Activated naive CD4-positive, alpha-beta T cell treated with anti-CD3 and anti-CD28 coated beads, Interleukin-2, amount 10 ng/mL, durations not matched to agents 7 days and 5 days (primary cell): Measurements from ENCODE around the gene TMEM138.
A peak's percentile ranks its signal among the peaks of the same experiment; 100 is the strongest.

ENCODE experiments used
- CTCF ChIA-PET: fragments of 350-600 bp; sonication (Branson Sonifier 250); formaldehyde crosslinking; loops from one replicate; lab custom pipeline; 2021; ENCODE audit warnings: antibody characterized with exemption; lab: Charles Lee
- DNase-seq: peaks from one replicate; pipeline ENCODE4 v3.0.0-alpha.2; 2020
- H3K27ac Mint-ChIP-seq: one replicate; pipeline ENCODE4 v1.8.0; 2021; ENCODE audit warnings: mild to moderate bottlenecking, moderate library complexity, mixed read lengths
- H3K27me3 Mint-ChIP-seq: one replicate; pipeline ENCODE4 v1.8.0; 2021; ENCODE audit warnings: mild to moderate bottlenecking, mixed read lengths
- H3K36me3 Mint-ChIP-seq: one replicate; pipeline ENCODE4 v1.8.0; 2021; ENCODE audit warnings: mixed read lengths
- H3K4me1 Mint-ChIP-seq: one replicate; pipeline ENCODE4 v1.8.0; 2021; ENCODE audit warnings: mixed read lengths
- H3K4me3 Mint-ChIP-seq: one replicate; pipeline ENCODE4 v1.8.0; 2021; ENCODE audit warnings: mild to moderate bottlenecking, moderate library complexity, mixed read lengths
- H3K9me3 Mint-ChIP-seq: one replicate; pipeline ENCODE4 v1.8.0; 2021; ENCODE audit warnings: mixed read lengths

The TMEM138 gene

GRCh38 chr11:61347916-61348461 lies 14.2 kb upstream of the TMEM138 start:
- Mint-ChIP-seq H3K27me3 (no peaks in the 10 kb centered on the region), H3K4me3 (no peak overlapping the region), H3K36me3 (peaks cover 15% of the 10 kb centered on the region), H3K4me1 (no peaks in the 10 kb centered on the region), H3K9me3 (no peaks in the 10 kb centered on the region), H3K27ac (no peak overlapping the region)
- CTCF ChIA-PET, result interaction anchor here (1.0 to 2.1 kb wide), 4 partner anchors 12 to 45 kb away, joined by 3 to 10 read pairs (median 6); partner anchors contain the start of gene TMEM216
- DNase-seq, result no peak

- H3K36me3 Mint-ChIP-seq, result peaks cover 23% of the 10 kb centered on the region
- no peak overlapping the region for H3K27ac Mint-ChIP-seq
- CTCF ChIA-PET, result interaction anchor here (2.1 kb wide), 1 partner anchor 37 kb away, joined by 10 read pairs; no protein-coding TSS in a partner anchor
- no peaks in the 10 kb centered on the region for H3K27me3 Mint-ChIP-seq
- H3K4me3 Mint-ChIP-seq, result no peak overlapping the region
- DNase-seq, result no peak
- H3K9me3 Mint-ChIP-seq, result no peaks in the 10 kb centered on the region
- H3K4me1 Mint-ChIP-seq, result no peaks in the 10 kb centered on the region
Measured at GRCh38 chr11:61349189-61349751, 12.9 kb upstream of the TMEM138 start.

GRCh38 chr11:61349916-61350315 lies 12.3 kb upstream of the TMEM138 start:
- DNase-seq, result no peak
- Mint-ChIP-seq H3K27ac (no peak overlapping the region), H3K9me3 (no peaks in the 10 kb centered on the region), H3K27me3 (no peaks in the 10 kb centered on the region), H3K4me3 (no peak overlapping the region), H3K36me3 (peaks cover 23% of the 10 kb centered on the region), H3K4me1 (no peaks in the 10 kb centered on the region)
- CTCF ChIA-PET, result interaction anchor here (0.8 kb wide), 1 partner anchor 36 kb away, joined by 4 read pairs; no protein-coding TSS in a partner anchor

GRCh38 chr11:61350336-61350735 lies 11.8 kb upstream of the TMEM138 start:
- CTCF ChIA-PET, result interaction anchor here (0.8 kb wide), 1 partner anchor 35 kb away, joined by 4 read pairs; no protein-coding TSS in a partner anchor
- no peaks in the 10 kb centered on the region for H3K4me1 Mint-ChIP-seq
- H3K27me3 Mint-ChIP-seq, result no peaks in the 10 kb centered on the region
- H3K36me3 Mint-ChIP-seq, result peaks cover 26% of the 10 kb centered on the region
- no peaks in the 10 kb centered on the region for H3K9me3 Mint-ChIP-seq
- no peak for DNase-seq
- no peak overlapping the region for H3K4me3 Mint-ChIP-seq
- peak overlapping the region; percentile 37 for H3K27ac Mint-ChIP-seq

- H3K27me3 Mint-ChIP-seq, result no peaks in the 10 kb centered on the region
- H3K27ac Mint-ChIP-seq, result peak overlapping the region; percentile 37
- H3K4me3 Mint-ChIP-seq, result no peak overlapping the region
- H3K9me3 Mint-ChIP-seq, result no peaks in the 10 kb centered on the region
- no peak for DNase-seq
- H3K4me1 Mint-ChIP-seq, result no peaks in the 10 kb centered on the region
- H3K36me3 Mint-ChIP-seq, result peaks cover 26% of the 10 kb centered on the region
- CTCF ChIA-PET, result no interaction called here
Measured at GRCh38 chr11:61350803-61351202, 11.4 kb upstream of the TMEM138 start.

GRCh38 chr11:61352038-61352437 lies 10.1 kb upstream of the TMEM138 start:
- peaks cover 27% of the 10 kb centered on the region for H3K36me3 Mint-ChIP-seq

GRCh38 chr11:61353131-61354067 lies 8.8 kb upstream of the TMEM138 start:
- DNase-seq, result no peak
- no peak overlapping the region for H3K27ac Mint-ChIP-seq
- H3K36me3 Mint-ChIP-seq, result peaks cover 27% of the 10 kb centered on the region

More at GRCh38 chr11:61352038-61352437, 10.1 kb upstream of the TMEM138 start:
- no peaks in the 10 kb centered on the region for H3K9me3 Mint-ChIP-seq
- peaks cover 4% of the 10 kb centered on the region for H3K4me1 Mint-ChIP-seq
- H3K27ac Mint-ChIP-seq, result no peak overlapping the region
- CTCF ChIA-PET, result interaction anchor here (0.9 to 1.2 kb wide), 2 partner anchors 16 to 33 kb away, joined by 3 read pairs; no protein-coding TSS in a partner anchor
- no peaks in the 10 kb centered on the region for H3K27me3 Mint-ChIP-seq
- no peak overlapping the region for H3K4me3 Mint-ChIP-seq
- no peak for DNase-seq

GRCh38 chr11:61354208-61354607 lies 8.0 kb upstream of the TMEM138 start:
- DNase-seq, result no peak

More at GRCh38 chr11:61353131-61354067, 8.8 kb upstream of the TMEM138 start:
- H3K27me3 Mint-ChIP-seq, result no peaks in the 10 kb centered on the region
- H3K4me3 Mint-ChIP-seq, result no peak overlapping the region
- H3K4me1 Mint-ChIP-seq, result peaks cover 11% of the 10 kb centered on the region
- H3K9me3 Mint-ChIP-seq, result no peaks in the 10 kb centered on the region
- CTCF ChIA-PET, result interaction anchor here (0.8 to 3.4 kb wide), 3 partner anchors 17 to 82 kb away, joined by 3 to 18 read pairs (median 3); no protein-coding TSS in a partner anchor

GRCh38 chr11:61356706-61357105 lies 5.5 kb upstream of the TMEM138 start:
- DNase-seq, result no peak
- H3K4me1 Mint-ChIP-seq, result peaks cover 33% of the 10 kb centered on the region
- H3K27ac Mint-ChIP-seq, result no peak overlapping the region
- H3K4me3 Mint-ChIP-seq, result no peak overlapping the region
- CTCF ChIA-PET, result interaction anchor here (1.1 to 3.4 kb wide), 5 partner anchors 11 to 102 kb away, joined by 3 to 18 read pairs (median 3); no protein-coding TSS in a partner anchor
- H3K36me3 Mint-ChIP-seq, result peaks cover 19% of the 10 kb centered on the region
- no peaks in the 10 kb centered on the region for H3K9me3 Mint-ChIP-seq
- H3K27me3 Mint-ChIP-seq, result no peaks in the 10 kb centered on the region

More at GRCh38 chr11:61354208-61354607, 8.0 kb upstream of the TMEM138 start:
- Mint-ChIP-seq H3K27ac (no peak overlapping the region), H3K9me3 (no peaks in the 10 kb centered on the region), H3K36me3 (peaks cover 23% of the 10 kb centered on the region), H3K4me3 (no peak overlapping the region), H3K4me1 (peaks cover 14% of the 10 kb centered on the region), H3K27me3 (no peaks in the 10 kb centered on the region)
- CTCF ChIA-PET, result interaction anchor here (0.8 to 3.4 kb wide), 4 partner anchors 18 to 81 kb away, joined by 3 to 18 read pairs (median 4); no protein-coding TSS in a partner anchor

GRCh38 chr11:61357233-61357893 lies 4.8 kb upstream of the TMEM138 start:
- Mint-ChIP-seq H3K36me3 (peaks cover 22% of the 10 kb centered on the region), H3K9me3 (no peaks in the 10 kb centered on the region), H3K4me1 (peaks cover 35% of the 10 kb centered on the region), H3K27me3 (no peaks in the 10 kb centered on the region), H3K27ac (no peak overlapping the region), H3K4me3 (no peak overlapping the region)
- no peak for DNase-seq
- CTCF ChIA-PET, result interaction anchor here (0.7 to 2.5 kb wide), 4 partner anchors 21 to 103 kb away, joined by 3 to 7 read pairs (median 4); no protein-coding TSS in a partner anchor

- Mint-ChIP-seq H3K36me3 (peaks cover 21% of the 10 kb centered on the region), H3K27me3 (no peaks in the 10 kb centered on the region), H3K9me3 (no peaks in the 10 kb centered on the region), H3K27ac (no peak overlapping the region), H3K4me3 (no peak overlapping the region), H3K4me1 (peaks cover 41% of the 10 kb centered on the region)
- CTCF ChIA-PET, result interaction anchor here (0.7 to 6.1 kb wide), 4 partner anchors 21 to 28 kb away, joined by 3 to 48 read pairs (median 5); no protein-coding TSS in a partner anchor
- no peak for DNase-seq
Measured at GRCh38 chr11:61357894-61358239, 4.3 kb upstream of the TMEM138 start.

- Mint-ChIP-seq H3K4me3 (no peak overlapping the region), H3K27ac (no peak overlapping the region), H3K4me1 (peaks cover 48% of the 10 kb centered on the region), H3K27me3 (no peaks in the 10 kb centered on the region), H3K36me3 (peaks cover 19% of the 10 kb centered on the region), H3K9me3 (no peaks in the 10 kb centered on the region)
- no peak for DNase-seq
- CTCF ChIA-PET, result interaction anchor here (6.1 kb wide), 1 partner anchor 22 kb away, joined by 48 read pairs; no protein-coding TSS in a partner anchor
Measured at GRCh38 chr11:61358566-61358965, 3.6 kb upstream of the TMEM138 start.

- Mint-ChIP-seq H3K27ac (peak overlapping the region; percentile 49), H3K27me3 (no peaks in the 10 kb centered on the region), H3K36me3 (peaks cover 18% of the 10 kb centered on the region), H3K4me1 (peaks cover 53% of the 10 kb centered on the region), H3K4me3 (peak overlapping the region; percentile 100), H3K9me3 (no peaks in the 10 kb centered on the region)
- CTCF ChIA-PET, result interaction anchor here (0.9 to 6.1 kb wide), 2 partner anchors 23 to 26 kb away, joined by 4 to 48 read pairs; no protein-coding TSS in a partner anchor
- no peak for DNase-seq
Measured at GRCh38 chr11:61359516-61359915, 2.7 kb upstream of the TMEM138 start.
